Pancreas (tissue), 10 donors: ENCODE data around the gene CHTF8. TPM values are rescaled to one million over a fixed set of nuclear protein-coding genes. Genes with fewer than 3 reads are reported as not detected.
"Not testable (repeated sequence)": the region's sequence is repeated elsewhere in the genome, so short reads cannot be mapped to it uniquely, and the experiment has no call there.

Experiments
- ATAC-seq, 4 donors: fragments of 200-7000 bp; cut with Tn5 transposase; one replicate each; pipeline versions ENCODE4 v1.8.0 to v1.9.1; 2020; ENCODE audit warnings: mild to moderate bottlenecking in 4 of 4, moderate library complexity in 4 of 4
- DNase-seq, 6 donors: peaks; one replicate each; pipeline ENCODE4 v3.0.0-alpha.2; 2020
- FAIRE-seq: peaks from 2 replicates; lab custom pipeline; 2012; peaks lifted over from hg19 to GRCh38; lab: Jason Lieb, UNC
- H3K27ac ChIP-seq, 4 donors: fragments of 200-600 bp; sonication (generic); 1 replicate in 3 of 4; 2 replicates in 1 of 4; pipeline versions ENCODE4 v1.5.0 to v1.8.0; 2020
- H3K27me3 ChIP-seq, 4 donors: fragments of 200-600 bp; one replicate each; pipeline ENCODE4 v1.8.0; 2021
- H3K36me3 ChIP-seq, 3 donors: fragments of 200-600 bp; sonication (generic) in 1 of 3; one replicate each; pipeline versions ENCODE4 v1.5.0 to v1.8.0; 2020 to 2021
- H3K4me1 ChIP-seq, 3 donors: fragments of 200-600 bp; one replicate each; pipeline ENCODE4 v1.8.0; 2021
- H3K4me3 ChIP-seq, 4 donors: fragments of 200-600 bp; sonication (generic) in 2 of 4; one replicate each; pipeline versions ENCODE4 v1.5.0 to v1.8.0; 2020 to 2021
- H3K9me3 ChIP-seq, 4 donors: fragments of 200-600 bp; one replicate each; pipeline ENCODE4 v1.8.0; 2021
- WGBS, 2 donors: extraction: QIAGEN DNeasy Blood & Tissue Kit; methylation state at CpG; one replicate each; pipeline ENCODE4 v1.1.7; 2013; 5-methylcytosine and 5-hydroxymethylcytosine counted together
- intact Hi-C, 3 donors: fragments of 100-400 bp; cut with DNase I; formaldehyde crosslinking; loops; one replicate each; pipeline versions ENCODE4 v1.11.1 to v1.14.2; 2022
- polyA plus RNA-seq, 2 donors: library from polyadenylated mRNA; stranded (reverse); fragments of 200-250 nt; gene quantifications; one replicate each; pipeline ENCODE4 v1.2.3, GENCODE V29; 2013
- total RNA-seq, 6 donors: library from RNA; stranded (reverse); fragmentation: NEBNext Ultra II Directional in 4 of 6; extraction: Animal tissue kit (Norgen Biotek cat#: 25700) in 4 of 6; gene quantifications; one replicate each; pipeline versions ENCODE4 v1.2.1 to v1.2.4, GENCODE V29; 2021 to 2023
- TF ChIP-seq, protein P1 (sequence below), 4 donors: fragments of 200-600 bp; sonication (generic) in 3 of 4; IDR thresholded peaks; one replicate each; pipeline versions ENCODE4 v1.5.0 to v1.8.0; 2021; ENCODE audit warnings: antibody characterized with exemption in 4 of 4
- donor health status: healthy with polysubstance abuse.
- donor health status: DM: no; HTN: no; CAD: no; lungs with moderate emphysema.
- donor health status: DM: no; HTN: no; CAD: no.
- donor health status: control.
- donor health status: control.
- donor health status: Bipolar disorder and iron deficiency.
- donor health status: DM: yes; HTN: yes; CAD: no.
- donor health status: DM: no; HTN: no; CAD: no.
- donor health status: DM: no; HTN: no; CAD: no.
- donor health status: DM: yes; HTN: yes; CAD: no.

CHTF8 gene
- total and polyA plus RNA-seq, 8 donors, result 21.7 to 74.5 (median 41.1) TPM

DNA sequence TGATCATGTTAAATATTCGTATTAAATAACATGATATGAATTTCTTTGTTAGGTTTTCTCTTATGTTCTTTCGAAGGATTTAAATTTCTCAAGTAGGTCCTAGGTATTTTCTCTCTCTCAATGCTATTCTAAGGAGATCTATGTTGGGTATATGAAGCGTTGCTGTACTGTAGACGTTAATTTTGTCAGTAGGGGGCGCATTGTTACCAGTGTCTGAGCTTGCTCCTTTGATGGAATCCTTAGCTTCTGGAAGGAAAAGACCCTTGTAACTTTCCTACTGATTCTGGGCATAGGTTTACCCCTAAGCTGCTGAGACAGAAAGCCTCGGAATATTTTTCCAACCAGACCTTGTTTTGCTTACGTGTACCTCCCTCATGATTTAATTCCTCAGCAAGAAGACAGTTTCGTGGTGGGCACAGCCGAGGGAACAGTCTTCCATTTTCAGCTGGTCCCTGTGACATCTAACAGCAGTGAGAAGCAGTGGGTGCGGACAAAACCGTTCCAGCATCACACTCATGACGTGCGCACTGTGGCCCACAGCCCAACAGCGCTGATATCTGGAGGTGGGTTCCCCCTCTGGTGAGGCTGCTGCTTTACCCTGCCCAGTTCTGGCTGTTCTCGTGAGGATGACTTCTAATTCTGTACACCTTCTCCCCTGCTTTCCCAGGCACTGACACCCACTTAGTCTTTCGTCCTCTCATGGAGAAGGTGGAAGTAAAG lies 17.9 kb upstream of the CHTF8 start:
- Histone ChIP-seq H3K9me3 (no peaks in the 10 kb centered on the region), H3K4me1 (peaks cover 0 to 7% (median 3%) of the 10 kb centered on the region in 3 donors), H3K27me3 (no peaks in the 10 kb centered on the region), H3K36me3 (peaks cover 0 to 39% (median 12%) of the 10 kb centered on the region in 3 donors), H3K4me3 (no peak overlapping the region), H3K27ac (no peak overlapping the region)
- intact Hi-C loops, result loop anchor here in 2 of 3 donors (5.0 kb wide), 1 partner anchor 137 kb away; no protein-coding TSS in a partner anchor
- peak; percentile 67 for FAIRE-seq
- WGBS, 2 donors, result 55 to 56% methylated on average over 16 of the region's 16 CpGs
- peak; percentile 49 to 82 (median 74) for ATAC-seq
- TF ChIP-seq, protein P1, sequence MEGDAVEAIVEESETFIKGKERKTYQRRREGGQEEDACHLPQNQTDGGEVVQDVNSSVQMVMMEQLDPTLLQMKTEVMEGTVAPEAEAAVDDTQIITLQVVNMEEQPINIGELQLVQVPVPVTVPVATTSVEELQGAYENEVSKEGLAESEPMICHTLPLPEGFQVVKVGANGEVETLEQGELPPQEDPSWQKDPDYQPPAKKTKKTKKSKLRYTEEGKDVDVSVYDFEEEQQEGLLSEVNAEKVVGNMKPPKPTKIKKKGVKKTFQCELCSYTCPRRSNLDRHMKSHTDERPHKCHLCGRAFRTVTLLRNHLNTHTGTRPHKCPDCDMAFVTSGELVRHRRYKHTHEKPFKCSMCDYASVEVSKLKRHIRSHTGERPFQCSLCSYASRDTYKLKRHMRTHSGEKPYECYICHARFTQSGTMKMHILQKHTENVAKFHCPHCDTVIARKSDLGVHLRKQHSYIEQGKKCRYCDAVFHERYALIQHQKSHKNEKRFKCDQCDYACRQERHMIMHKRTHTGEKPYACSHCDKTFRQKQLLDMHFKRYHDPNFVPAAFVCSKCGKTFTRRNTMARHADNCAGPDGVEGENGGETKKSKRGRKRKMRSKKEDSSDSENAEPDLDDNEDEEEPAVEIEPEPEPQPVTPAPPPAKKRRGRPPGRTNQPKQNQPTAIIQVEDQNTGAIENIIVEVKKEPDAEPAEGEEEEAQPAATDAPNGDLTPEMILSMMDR (IDR thresholded peaks at IDR 0.05), result peak; percentile 47 to 62 (median 54)
- DNase-seq, result peak in 3 of 6 donors; percentile 21 to 55 (median 50)

DNA sequence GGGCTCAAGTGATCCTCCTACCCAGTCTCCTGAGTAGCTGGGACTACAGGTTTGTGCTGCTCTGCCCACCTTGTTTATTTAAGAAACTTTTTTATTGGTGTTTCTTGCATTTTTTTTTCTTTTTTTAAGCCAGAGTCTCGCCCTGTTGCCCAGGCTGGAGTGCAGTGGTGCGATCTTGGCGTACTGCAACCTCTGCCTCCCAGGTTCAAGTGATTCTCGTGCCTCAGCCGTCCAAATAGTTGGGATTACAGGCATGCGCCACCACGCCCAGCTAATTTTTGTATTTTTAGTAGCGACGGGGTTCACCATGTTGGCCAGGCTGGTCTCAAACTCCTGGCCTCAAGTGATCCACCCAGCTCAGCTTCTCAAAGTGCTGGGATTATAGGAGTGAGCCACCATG lies 17.2 kb upstream of the CHTF8 start:
- H3K27ac ChIP-seq, H3K9me3 ChIP-seq, H3K27me3 ChIP-seq, DNase-seq, H3K4me1 ChIP-seq, H3K4me3 ChIP-seq, ATAC-seq, FAIRE-seq: not testable (repeated sequence)
- intact Hi-C loops, result loop anchor here in 2 of 3 donors (5.0 kb wide), 1 partner anchor 138 kb away; no protein-coding TSS in a partner anchor
- 84 to 89% methylated on average over 9 of the region's 9 CpGs for WGBS, 2 donors
- peaks cover 0 to 39% (median 12%) of the 10 kb centered on the region in 3 donors for H3K36me3 ChIP-seq

DNA sequence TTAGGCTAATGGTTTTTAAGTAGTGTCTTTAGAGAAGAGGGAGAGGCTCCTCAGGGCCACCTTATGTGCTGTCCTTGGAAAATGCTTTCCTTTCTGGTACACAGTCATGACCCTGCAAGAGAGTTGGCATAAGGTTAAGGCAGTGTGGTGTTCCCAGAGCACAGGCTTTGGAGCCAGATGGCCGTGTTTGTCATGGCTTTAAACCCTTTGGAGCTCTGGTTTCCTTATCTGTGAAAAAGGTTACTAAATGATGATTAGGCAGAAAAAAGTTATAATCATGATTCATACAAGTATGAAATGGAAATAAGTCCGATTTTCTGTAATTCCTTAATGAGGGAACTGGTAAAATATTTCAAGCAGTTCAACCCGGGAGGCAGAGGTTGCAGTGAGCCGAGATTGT lies 13.3 kb upstream of the CHTF8 start:
- intact Hi-C loops, result no loop called here
- peaks cover 0 to 16% (median 2%) of the 10 kb centered on the region in 3 donors for H3K36me3 ChIP-seq
- no peak overlapping the region for H3K4me3 ChIP-seq
- no peaks in the 10 kb centered on the region for H3K9me3 ChIP-seq
- no peaks in the 10 kb centered on the region for H3K27me3 ChIP-seq
- WGBS, 2 donors, result 28 to 42% methylated on average over 4 of the region's 4 CpGs
- H3K27ac ChIP-seq, result peak overlapping the region in 2 of 4 donors; percentile 41 to 62
- peak; percentile 94 to 98 (median 96) for ATAC-seq
- TF ChIP-seq, protein P1 (IDR thresholded peaks at IDR 0.05), result no peak
- H3K4me1 ChIP-seq, result peaks cover 0 to 7% (median 3%) of the 10 kb centered on the region in 3 donors
- no peak for FAIRE-seq
- DNase-seq, result peak in 4 of 6 donors; percentile 47 to 72 (median 67)

DNA sequence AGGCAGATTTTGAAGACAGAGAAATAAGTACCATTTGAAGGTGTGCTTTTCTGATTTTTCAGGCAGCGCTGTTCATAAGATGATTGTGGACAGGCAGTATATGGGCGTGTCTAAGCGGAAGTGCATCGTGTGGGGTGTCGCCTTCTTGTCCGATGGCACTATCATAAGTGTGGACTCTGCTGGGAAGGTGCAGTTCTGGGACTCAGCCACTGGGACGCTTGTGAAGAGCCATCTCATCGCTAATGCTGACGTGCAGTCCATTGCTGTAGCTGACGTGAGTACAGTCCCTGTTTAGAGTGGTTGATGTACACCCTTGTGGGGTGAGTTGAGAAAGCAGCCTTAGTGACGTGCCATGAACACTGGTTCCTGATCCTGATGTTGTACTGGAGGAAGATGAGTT lies 10.7 kb upstream of the CHTF8 start:
- no peak overlapping the region for H3K4me3 ChIP-seq
- no peak for ATAC-seq

DNA sequence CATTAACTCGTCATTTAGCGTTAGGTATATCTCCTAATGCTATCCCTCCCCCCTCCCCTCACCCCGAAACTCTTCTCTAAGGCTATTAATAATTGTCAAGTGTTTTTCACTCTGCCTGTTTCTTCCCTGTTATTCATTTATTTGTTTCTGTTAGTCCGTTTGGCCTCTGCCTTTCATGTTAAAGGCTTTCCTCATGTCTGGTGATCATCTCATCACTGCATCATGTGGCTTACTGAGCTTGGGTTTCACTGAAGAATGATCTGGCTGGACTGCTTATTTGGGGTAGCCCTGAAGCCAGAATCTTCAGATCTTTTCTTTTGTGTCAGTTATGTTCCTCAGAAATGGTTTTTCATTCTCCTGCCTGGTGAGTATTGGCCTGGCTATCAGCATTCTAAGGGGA lies 9.5 kb upstream of the CHTF8 start:
- FAIRE-seq, result no peak
- Histone ChIP-seq H3K9me3 (no peaks in the 10 kb centered on the region), H3K4me3 (no peak overlapping the region), H3K36me3 (peaks cover 0 to 20% (median 3%) of the 10 kb centered on the region in 3 donors), H3K4me1 (peaks cover 0 to 7% (median 3%) of the 10 kb centered on the region in 3 donors), H3K27ac (no peak overlapping the region), H3K27me3 (no peaks in the 10 kb centered on the region)
- DNase-seq, result no peak
- intact Hi-C loops, result no loop called here
- 90 to 95% methylated on average over 4 of the region's 4 CpGs for WGBS, 2 donors
- ATAC-seq, result no peak
- TF ChIP-seq, protein P1 (IDR thresholded peaks at IDR 0.05), result no peak

More for the DNA sequence above, 10.7 kb upstream of the CHTF8 start:
- TF ChIP-seq, protein P1 (IDR thresholded peaks at IDR 0.05), result no peak
- no peaks in the 10 kb centered on the region for H3K27me3 ChIP-seq
- no peak for FAIRE-seq
- WGBS, 2 donors, result 90 to 95% methylated on average over 11 of the region's 11 CpGs
- H3K4me1 ChIP-seq, result peaks cover 0 to 7% (median 3%) of the 10 kb centered on the region in 3 donors
- no peak for DNase-seq
- H3K27ac ChIP-seq, result no peak overlapping the region
- intact Hi-C loops, result no loop called here
- H3K9me3 ChIP-seq, result no peaks in the 10 kb centered on the region
- peaks cover 0 to 17% (median 3%) of the 10 kb centered on the region in 3 donors for H3K36me3 ChIP-seq
